Activated naive CD8-positive, alpha-beta T cell (primary cell): ENCODE results near the gene SERINC5.

Experiments
- H3K27ac Mint-ChIP-seq: one replicate; pipeline ENCODE4 v1.8.0; 2021; ENCODE audit warnings: mixed read lengths
- H3K27me3 Mint-ChIP-seq: one replicate; pipeline ENCODE4 v1.8.0; 2021; ENCODE audit warnings: mixed read lengths
- H3K36me3 Mint-ChIP-seq: one replicate; pipeline ENCODE4 v1.8.0; 2021; ENCODE audit warnings: mixed read lengths
- H3K4me1 Mint-ChIP-seq: one replicate; pipeline ENCODE4 v1.8.0; 2021; ENCODE audit warnings: low read depth, mixed read lengths
- H3K4me3 Mint-ChIP-seq: one replicate; pipeline ENCODE4 v1.8.0; 2021; ENCODE audit warnings: mild to moderate bottlenecking, mixed read lengths
- H3K9me3 Mint-ChIP-seq: one replicate; pipeline ENCODE4 v1.8.0; 2021; ENCODE audit warnings: low read depth, mixed read lengths

SERINC5 gene

DNA sequence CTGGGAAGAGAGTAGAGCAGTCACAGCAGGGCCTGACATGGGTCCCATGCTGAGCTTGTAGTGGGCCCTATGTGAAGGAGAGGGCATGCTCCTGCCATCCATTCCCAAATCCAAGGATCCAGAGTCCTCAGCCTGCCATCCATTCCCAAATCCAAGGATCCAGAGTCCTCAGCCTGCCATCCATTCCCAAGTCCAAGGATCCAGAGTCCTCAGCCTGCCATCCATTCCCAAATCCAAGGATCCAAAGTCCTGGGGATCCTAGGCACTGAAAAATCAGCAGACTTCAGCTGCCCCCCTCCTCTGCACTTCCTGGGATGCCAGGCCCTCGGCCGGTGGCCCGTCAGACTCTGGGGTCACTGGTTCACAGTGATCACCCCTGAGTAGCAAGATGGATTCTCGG lies 187.1 kb downstream of the SERINC5 start:
- H3K9me3 Mint-ChIP-seq, result no peaks in the 10 kb centered on the region
- no peak overlapping the region for H3K27ac Mint-ChIP-seq
- H3K27me3 Mint-ChIP-seq, result no peaks in the 10 kb centered on the region
- H3K4me3 Mint-ChIP-seq, result no peak overlapping the region
- H3K36me3 Mint-ChIP-seq, result peaks cover 19% of the 10 kb centered on the region
- no peaks in the 10 kb centered on the region for H3K4me1 Mint-ChIP-seq

GRCh38 chr5:80068246-80068636 lies 187.6 kb downstream of the SERINC5 start:
- peaks cover 19% of the 10 kb centered on the region for H3K36me3 Mint-ChIP-seq
- H3K27me3 Mint-ChIP-seq, result no peaks in the 10 kb centered on the region
- H3K4me3 Mint-ChIP-seq, result no peak overlapping the region
- no peaks in the 10 kb centered on the region for H3K4me1 Mint-ChIP-seq
- H3K27ac Mint-ChIP-seq, result no peak overlapping the region
- no peaks in the 10 kb centered on the region for H3K9me3 Mint-ChIP-seq

GRCh38 chr5:80067531-80068245 lies 188.2 kb downstream of the SERINC5 start:
- Mint-ChIP-seq H3K36me3 (peaks cover 20% of the 10 kb centered on the region), H3K9me3 (no peaks in the 10 kb centered on the region), H3K4me1 (no peaks in the 10 kb centered on the region), H3K27me3 (no peaks in the 10 kb centered on the region), H3K27ac (no peak overlapping the region), H3K4me3 (no peak overlapping the region)

GRCh38 chr5:80067016-80067415 lies 188.8 kb downstream of the SERINC5 start:
- Mint-ChIP-seq H3K27ac (no peak overlapping the region), H3K4me3 (no peak overlapping the region), H3K27me3 (no peaks in the 10 kb centered on the region), H3K36me3 (peaks cover 17% of the 10 kb centered on the region), H3K4me1 (no peaks in the 10 kb centered on the region), H3K9me3 (no peaks in the 10 kb centered on the region)

- H3K9me3 Mint-ChIP-seq, result no peaks in the 10 kb centered on the region
- H3K36me3 Mint-ChIP-seq, result peaks cover 8% of the 10 kb centered on the region
- H3K4me1 Mint-ChIP-seq, result peaks cover 10% of the 10 kb centered on the region
Observed at GRCh38 chr5:80064124-80064523, 191.7 kb downstream of the SERINC5 start.

More at GRCh38 chr5:80064124-80064523, 191.7 kb downstream of the SERINC5 start:
- Mint-ChIP-seq H3K27ac (no peak overlapping the region), H3K4me3 (no peak overlapping the region), H3K27me3 (no peaks in the 10 kb centered on the region)
